NCI-H1436 (cell line): Measurements from ENCODE around the gene PARM1.

Source experiments
- DNase-seq: peaks from one replicate; lab custom pipeline; 2025; lab: John Stamatoyannopoulos, UW

The PARM1 gene

DNA sequence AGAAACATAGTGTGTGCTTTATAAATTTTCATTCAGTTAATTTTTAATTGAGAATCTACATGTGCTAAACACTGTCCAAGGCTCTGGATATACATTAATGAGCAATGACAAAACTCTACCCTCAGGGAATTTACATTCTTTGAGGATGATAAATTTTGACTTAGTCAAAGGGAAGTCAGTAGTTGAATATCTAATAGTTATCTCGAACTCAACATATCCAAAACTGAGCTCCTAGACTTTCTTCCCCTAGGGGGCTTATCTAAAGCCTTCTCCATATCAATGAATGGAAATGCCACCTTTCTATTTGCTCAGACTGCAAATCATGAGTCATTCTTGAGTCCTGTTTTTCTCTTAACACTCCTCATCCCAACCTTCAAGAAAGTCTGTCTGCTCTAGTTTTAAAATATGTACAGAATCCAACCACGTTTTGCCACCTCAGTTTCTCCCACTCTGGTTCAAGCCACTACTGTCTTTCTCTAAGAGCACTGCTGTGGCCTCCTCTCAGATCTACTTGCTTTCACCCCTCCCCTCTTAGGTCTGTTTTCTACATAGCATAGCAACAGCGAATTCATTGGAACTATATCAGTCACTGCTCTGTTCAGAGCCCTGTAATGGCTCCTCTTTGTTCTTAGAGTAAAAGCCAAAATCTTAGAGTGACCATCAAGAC, 9.5 kb downstream of the PARM1 start:
- no peak for DNase-seq

DNA sequence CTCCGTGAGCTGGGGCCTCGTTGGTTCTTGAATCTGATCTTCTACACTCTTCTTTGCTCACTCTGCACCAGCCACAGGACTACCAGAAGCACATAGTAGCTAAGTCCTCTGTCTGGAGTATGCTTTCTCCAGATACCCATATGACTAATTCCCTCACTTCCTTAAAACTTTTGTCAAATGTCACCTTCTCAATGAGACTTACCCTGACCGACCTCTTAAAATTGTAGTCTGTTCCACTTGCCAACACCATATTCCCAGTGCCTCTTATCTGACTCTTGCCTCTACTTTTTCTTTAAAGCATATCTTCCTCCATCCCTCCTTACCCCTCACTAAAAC, 10.0 kb downstream of the PARM1 start:
- no peak for DNase-seq

- no peak for DNase-seq
Measured at GRCh38 chr4:74944354-74944793, 11.5 kb downstream of the PARM1 start.

DNA sequence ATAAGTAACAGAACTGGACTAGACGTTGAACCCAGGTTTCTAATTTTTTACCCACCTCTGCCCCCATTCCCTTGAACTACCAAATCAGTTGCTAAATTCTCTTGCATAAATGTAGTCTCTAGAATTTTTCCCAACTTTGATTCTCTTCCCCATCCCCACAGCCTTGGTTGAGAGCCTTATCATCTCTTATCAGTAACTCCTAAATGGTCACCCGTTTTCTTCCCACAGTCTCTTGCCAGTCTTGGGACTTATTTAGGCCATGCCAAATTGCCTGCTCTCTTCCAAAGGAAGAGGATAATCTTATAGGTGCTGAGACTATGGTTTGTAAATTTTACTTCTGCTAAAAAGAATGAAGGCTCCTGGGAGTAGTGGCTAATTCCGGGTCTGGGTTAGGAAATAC, 13.3 kb downstream of the PARM1 start:
- no peak for DNase-seq

DNA sequence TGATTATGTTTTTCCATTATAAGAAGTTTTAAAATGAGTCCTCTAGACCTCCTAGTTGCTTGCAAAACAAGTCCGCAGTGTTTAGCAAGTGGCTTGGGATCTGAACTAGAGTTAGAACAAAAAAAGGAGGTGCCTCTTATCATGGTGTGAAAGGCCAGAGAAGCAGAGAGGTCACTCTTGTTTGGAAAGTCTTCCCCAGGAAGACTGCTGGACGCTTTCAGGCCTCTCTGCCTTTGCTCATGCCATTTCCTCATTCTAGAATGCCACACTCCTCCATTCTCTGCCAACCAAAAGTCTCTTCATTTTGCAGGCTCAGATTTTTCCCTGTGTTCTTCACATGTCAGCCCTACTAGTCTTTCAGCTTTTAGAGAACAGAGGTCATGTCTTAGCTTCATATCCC, 14.9 kb downstream of the PARM1 start:
- no peak for DNase-seq

GRCh38 chr4:74948236-74948635, 15.3 kb downstream of the PARM1 start:
- DNase-seq = no peak

DNA sequence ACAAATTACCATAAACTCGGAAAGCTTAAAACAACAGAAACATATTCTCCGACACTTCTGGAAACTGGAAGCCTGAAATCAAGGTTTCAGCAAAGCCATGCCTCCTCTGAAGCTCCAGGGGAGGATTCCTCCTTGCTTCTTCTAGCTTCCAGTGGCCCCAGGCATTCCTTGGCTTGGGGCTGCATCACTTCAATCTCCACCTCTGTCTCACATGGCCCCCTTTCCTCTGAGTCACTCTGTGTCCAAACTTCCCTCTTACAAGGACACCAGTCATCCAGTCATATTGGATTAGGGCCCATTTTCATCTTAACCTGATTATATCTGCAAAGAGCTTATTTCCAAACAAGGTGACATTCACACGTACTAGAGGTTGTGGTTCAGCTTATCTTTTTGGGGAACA, 17.3 kb downstream of the PARM1 start:
- DNase-seq = no peak

GRCh38 chr4:74950882-74951281, 18.0 kb downstream of the PARM1 start:
- no peak for DNase-seq

GRCh38 chr4:74953647-74954046, 20.7 kb downstream of the PARM1 start:
- DNase-seq = no peak

DNA sequence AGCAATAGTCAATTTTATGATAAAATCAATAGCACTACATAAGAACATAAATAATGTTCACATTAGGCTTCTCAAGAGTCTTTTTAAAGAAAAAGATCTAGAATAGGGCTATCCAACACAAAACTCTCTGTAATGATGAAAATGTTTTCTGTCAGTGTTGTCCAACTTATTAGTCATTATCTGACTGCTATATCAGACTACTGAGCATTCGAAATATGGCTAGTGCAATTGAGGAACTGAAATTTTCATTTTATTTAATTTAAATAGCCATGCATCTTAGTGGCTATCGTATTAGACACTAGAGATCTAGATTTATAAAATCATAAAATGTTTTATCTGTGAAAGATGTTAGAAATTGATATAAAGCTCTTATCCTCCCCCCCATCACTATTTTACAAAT, 26.0 kb downstream of the PARM1 start:
- DNase-seq = no peak

DNA sequence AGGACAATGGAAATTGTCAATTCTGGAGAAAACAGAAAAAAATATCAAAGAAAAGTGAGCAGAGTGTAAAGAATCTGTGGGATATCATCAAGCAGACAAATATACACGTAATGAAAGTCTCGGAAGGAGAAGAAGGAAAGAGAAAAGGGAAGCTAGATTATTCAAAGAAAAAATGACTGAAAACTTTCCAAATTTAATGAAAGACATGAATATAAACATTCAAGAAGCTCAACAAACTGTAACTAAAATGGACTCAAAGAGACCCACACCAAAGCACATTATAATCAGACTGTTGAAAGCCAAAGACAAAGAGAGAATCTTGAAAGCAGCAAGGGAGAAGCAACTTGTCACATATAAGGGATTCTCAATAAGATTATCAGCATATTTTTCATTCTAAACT, 28.3 kb downstream of the PARM1 start:
- no peak for DNase-seq

DNA sequence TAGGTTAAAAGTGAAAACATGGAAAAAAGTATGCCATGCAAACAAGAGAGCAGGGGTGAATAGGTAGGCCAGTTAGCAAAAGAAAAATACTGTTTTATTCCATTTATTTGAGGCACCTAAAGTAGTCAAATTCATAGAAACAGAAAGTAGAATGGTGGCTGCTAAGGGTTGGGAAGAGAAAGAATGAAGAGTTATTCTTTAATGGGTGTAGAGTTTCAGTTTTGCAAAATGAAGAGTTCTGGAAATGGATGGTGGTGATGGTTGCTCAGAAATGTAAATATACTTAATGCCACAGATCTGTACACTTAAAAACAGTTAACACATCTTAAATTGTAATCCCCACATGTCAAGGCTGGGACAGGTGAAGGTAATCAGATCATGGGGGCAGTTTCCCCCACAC, 29.7 kb downstream of the PARM1 start:
- no peak for DNase-seq

DNA sequence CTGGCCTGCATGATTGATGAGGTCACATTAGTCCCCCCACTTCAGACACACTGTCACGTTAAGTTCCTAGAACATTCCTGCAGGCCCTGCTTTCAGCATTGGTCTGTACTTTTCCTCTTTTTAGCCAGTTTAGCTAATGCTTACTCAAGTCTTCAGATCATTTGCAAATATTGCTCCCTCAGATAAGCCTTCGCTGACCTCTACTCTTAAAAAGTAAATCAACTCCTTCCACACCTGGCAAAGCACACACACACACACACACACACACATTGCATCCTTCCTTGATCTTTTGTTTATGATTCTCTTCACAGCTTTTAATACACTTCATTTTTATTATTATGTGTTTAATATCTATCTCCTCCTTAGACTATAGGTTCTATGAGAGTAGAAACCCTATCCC, 31.4 kb downstream of the PARM1 start:
- DNase-seq = no peak

DNA sequence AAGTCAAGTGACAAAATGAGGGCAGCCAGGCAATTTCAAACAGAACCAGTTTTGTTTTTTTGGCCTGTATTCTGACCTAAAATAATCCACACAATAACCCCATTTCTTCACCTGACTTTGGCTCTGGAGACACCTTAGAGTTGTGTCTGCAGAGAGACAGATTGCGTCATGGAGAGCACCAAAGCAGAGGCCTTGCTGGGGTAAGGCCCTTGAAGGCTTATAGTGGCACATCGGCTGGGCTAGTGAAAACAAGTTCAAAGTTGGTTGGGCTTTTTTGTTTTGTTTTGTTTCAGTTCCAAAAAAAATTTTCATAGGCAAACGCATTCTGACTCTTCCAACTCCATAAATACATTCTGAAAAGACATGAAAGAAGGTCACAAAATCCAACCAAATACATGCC, 34.4 kb downstream of the PARM1 start:
- DNase-seq = no peak

DNA sequence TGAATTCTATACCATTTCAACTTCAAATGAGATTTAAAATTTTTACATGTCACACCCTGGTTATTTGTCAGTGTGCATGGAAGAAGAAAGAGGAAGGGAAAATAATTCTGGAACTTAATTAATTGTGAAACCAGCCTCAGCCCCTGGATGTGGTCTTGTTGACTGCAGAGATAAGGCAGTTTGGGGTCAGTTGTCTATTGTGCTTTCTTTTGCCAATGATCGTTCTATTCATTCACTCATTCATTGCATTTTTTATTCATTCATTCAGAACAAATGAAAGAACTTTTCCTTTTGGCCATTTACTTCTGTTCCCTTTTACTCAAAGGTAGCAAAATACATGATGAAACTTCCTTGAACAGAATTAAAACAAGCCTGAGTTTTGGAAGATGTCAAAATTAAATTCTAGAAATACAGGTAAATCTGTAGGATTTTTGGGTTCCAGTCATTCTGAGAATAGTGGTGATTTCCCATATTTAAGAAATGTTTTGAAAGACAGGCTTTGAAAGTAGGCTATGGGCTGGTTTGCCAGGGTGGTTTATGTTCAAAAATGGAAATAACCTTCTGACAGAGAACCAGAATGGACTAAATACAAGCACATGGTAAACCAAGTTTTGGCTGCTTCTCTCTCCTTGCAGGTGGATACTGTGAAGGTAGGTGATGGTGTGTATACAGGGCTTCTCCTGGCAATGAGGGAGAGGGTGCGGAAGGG, 35.7 kb downstream of the PARM1 start:
- no peak for DNase-seq

DNA sequence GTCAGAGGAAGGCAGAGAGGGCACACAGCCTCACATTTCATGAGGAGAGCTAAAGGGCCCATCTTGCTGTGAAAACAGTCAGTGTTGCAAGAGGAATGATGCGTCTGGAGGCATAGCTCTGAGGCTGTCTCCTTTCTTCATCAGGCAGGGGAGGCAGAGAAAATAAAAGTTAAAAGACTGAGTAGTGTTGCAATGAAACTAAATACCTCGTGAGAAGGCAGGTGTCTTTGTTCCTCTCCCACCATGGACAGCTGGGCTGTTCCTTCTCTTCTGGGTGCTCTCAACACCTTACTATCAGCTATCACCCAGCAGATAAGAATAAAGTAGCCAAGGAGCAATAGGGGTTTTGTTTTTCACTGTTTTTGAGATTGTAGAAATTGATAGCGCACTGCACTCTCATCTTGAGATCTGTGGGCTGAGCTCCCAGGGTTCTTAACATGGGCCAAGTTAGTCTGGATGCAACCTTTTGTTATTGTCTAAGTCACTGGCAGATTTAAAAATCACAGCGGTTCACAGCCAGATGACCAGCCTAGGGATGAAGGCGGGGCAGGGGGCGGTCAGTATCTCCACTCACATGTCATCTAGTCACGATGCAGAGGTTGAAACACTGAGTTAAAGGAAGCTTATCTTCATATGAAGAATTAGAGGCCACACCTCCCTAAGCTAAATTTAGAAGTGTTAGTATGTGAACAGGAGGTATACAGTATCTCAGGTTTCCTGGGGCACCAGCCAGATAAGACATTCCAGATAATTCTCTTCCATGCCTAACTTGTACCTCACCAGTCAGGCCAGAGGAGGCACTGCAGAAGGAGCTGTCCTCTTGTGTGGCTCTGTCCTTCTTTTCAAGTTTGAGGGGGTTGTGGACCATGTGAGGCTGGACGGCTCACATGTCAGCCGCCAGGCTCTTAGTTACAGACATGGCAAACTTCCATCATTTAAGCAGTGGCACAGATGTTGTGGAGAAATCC, 36.9 kb downstream of the PARM1 start:
- no peak for DNase-seq

GRCh38 chr4:74970577-74970976, 37.7 kb downstream of the PARM1 start:
- no peak for DNase-seq

DNA sequence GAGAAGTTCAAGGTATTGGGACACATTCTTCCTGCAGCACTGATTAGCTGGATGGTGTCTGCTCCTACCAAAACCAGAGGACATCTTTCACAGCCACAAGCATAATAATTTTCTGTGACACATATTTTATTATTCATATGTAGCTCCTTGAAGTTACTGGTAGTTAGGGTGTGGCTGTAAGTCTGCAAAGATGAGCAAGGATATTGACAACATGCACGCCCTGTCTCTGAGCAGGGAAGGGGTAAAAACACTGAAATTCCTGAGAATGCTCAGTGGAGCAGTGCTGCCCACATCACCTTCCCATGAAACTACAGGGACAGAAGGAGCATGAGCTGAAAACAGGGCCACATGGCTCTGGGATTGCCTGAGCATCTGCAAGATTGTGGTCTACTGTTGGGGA, 38.9 kb downstream of the PARM1 start:
- no peak for DNase-seq

- DNase-seq = no peak
Measured at GRCh38 chr4:74975082-74975481, 42.2 kb downstream of the PARM1 start.

- DNase-seq = no peak
Measured at GRCh38 chr4:74975848-74976824, 43.2 kb downstream of the PARM1 start.

- no peak for DNase-seq
Measured at GRCh38 chr4:74982546-74983252, 49.8 kb downstream of the PARM1 start.
